Hepatocyte (in vitro differentiated cells): Measurements from ENCODE around the gene VAV2. TPM values are rescaled to one million over a fixed set of nuclear protein-coding genes. Genes with fewer than 3 reads are reported as not detected.

ENCODE experiments used
- DNase-seq: peaks from one replicate; pipeline ENCODE4 v3.0.0-alpha.2; 2016; ENCODE audit warnings: low spot score
- H2AFZ ChIP-seq: fragments of 200-600 bp; sonication (generic); 2 replicates; pipeline ENCODE4 v1.6.0; 2016; ENCODE audit warnings: antibody characterized with exemption, mild to moderate bottlenecking
- H3K27ac ChIP-seq: fragments of 200-600 bp; sonication (generic); 2 replicates; pipeline ENCODE4 v1.5.1; 2016; ENCODE audit warnings: mild to moderate bottlenecking
- H3K27me3 ChIP-seq: fragments of 200-600 bp; sonication (generic); 2 replicates; pipeline ENCODE4 v1.6.1; 2016
- H3K36me3 ChIP-seq: fragments of 200-600 bp; sonication (generic); replicated peaks from 2 replicates; pipeline ENCODE4 v1.5.1; 2016; ENCODE audit warnings: low read depth; ENCODE audit not compliant: insufficient read depth
- H3K4me1 ChIP-seq: fragments of 200-600 bp; sonication (generic); 2 replicates; pipeline ENCODE4 v1.5.1; 2016; ENCODE audit warnings: mild to moderate bottlenecking, moderate library complexity; ENCODE audit not compliant: insufficient read depth
- H3K4me2 ChIP-seq: fragments of 200-600 bp; sonication (generic); 2 replicates; pipeline ENCODE4 v1.6.0; 2016
- H3K4me3 ChIP-seq: fragments of 200-600 bp; sonication (generic); 2 replicates; pipeline ENCODE4 v1.5.1; 2016; ENCODE audit warnings: mild to moderate bottlenecking
- H3K79me2 ChIP-seq: fragments of 200-600 bp; sonication (generic); 2 replicates; pipeline ENCODE4 v1.6.0; 2017; ENCODE audit warnings: mild to moderate bottlenecking
- H3K9me2 ChIP-seq: fragments of 200-600 bp; sonication (generic); replicated peaks from 2 replicates; pipeline ENCODE4 v1.6.0; 2017; ENCODE audit warnings: mild to moderate bottlenecking; ENCODE audit not compliant: insufficient read depth
- H3K9me3 ChIP-seq: fragments of 200-600 bp; sonication (generic); 2 replicates; pipeline ENCODE4 v1.5.1; 2016; ENCODE audit warnings: low read depth, mild to moderate bottlenecking
- H4K20me1 ChIP-seq: fragments of 200-600 bp; sonication (generic); 2 replicates; pipeline ENCODE4 v1.6.0; 2016; ENCODE audit warnings: mild to moderate bottlenecking; ENCODE audit not compliant: insufficient read depth, poor library complexity, severe bottlenecking
- EZH2 ChIP-seq: fragments of 200-600 bp; sonication (generic); IDR thresholded peaks from 2 replicates; pipeline ENCODE4 v1.6.1; 2016; ENCODE audit warnings: antibody characterized with exemption, mild to moderate bottlenecking, borderline replicate concordance
- EZH2phosphoT487 ChIP-seq: fragments of 200-600 bp; sonication (generic); IDR thresholded peaks from one replicate; pipeline ENCODE4 v1.6.1; 2018; ENCODE audit warnings: antibody characterized with exemption, mild to moderate bottlenecking, low read depth, moderate library complexity; ENCODE audit not compliant: unreplicated experiment, severe bottlenecking
- WGBS: methylation state at CpG from one replicate; pipeline ENCODE4 v1.1.6; 2016; ENCODE audit warnings: low lambda C conversion rate; ENCODE audit errors: missing lambda C conversion rate; 5-methylcytosine and 5-hydroxymethylcytosine counted together
- polyA plus RNA-seq: library from polyadenylated mRNA; unstranded; fragments of >200 nt; fragmentation: Nextera tagmentation; extraction: Ambion mirVana; gene quantifications from 2 replicates; pipeline ENCODE4 v1.2.1, GENCODE V29; 2016
- total RNA-seq: library from RNA; depleted of rRNA; stranded (reverse); fragments of >200 nt; gene quantifications from 2 replicates; pipeline ENCODE4 v1.2.3, GENCODE V29; 2014
- TF ChIP-seq, protein P1 (sequence below): fragments of 200-600 bp; sonication (generic); IDR thresholded peaks from 2 replicates; pipeline ENCODE4 v1.5.1; 2016; ENCODE audit warnings: antibody characterized with exemption, mild to moderate bottlenecking; ENCODE audit not compliant: poor library complexity

The VAV2 gene
- total and polyA plus RNA-seq, 2 experiments from 2014 or later: 24.9 to 27.7 TPM

DNA sequence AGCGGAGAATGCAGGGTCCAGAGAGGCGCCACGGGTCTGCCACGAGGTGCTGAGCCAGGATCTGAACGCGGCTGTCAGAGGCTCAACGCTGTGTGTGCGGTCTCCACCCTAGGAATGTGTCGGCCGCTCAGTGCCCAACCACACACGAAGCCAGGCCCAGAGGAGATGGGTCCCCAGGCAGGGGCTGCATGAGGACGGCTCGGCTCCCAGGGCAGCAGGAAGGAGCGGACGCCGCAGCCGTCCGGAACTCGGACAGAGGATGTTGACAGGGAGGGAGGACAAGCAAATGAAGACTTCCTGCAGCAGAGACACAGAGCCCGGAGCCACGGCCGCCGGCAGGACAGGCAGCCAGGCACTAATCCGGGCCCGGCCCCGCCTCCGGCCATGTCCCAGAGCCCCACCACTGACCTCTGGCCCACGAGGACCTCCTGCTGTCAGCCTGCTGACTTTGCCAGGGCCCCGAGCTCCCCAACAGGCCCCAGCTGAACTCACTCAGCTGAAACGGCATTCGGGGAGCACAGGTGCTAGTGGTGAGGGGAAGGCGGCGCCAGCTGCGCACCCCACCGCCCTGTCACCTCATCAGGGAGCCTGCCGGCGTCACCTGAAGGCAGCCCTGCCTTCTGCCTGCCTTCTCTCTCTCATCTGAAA lies 12.7 kb downstream of the VAV2 start:
- H3K27me3 ChIP-seq: no peaks in the 10 kb centered on the region
- peak; percentile 46 for DNase-seq
- no peak overlapping the region for H2AFZ ChIP-seq
- H3K4me2 ChIP-seq: peak overlapping the region; percentile 63
- H3K79me2 ChIP-seq: peaks cover 100% of the 10 kb centered on the region
- H3K9me3 ChIP-seq: no peaks in the 10 kb centered on the region
- H3K36me3 ChIP-seq: no peaks in the 10 kb centered on the region
- H3K4me3 ChIP-seq: no peak overlapping the region
- TF ChIP-seq EZH2 (no peak), EZH2phosphoT487 (no peak)
- TF ChIP-seq, protein P1, sequence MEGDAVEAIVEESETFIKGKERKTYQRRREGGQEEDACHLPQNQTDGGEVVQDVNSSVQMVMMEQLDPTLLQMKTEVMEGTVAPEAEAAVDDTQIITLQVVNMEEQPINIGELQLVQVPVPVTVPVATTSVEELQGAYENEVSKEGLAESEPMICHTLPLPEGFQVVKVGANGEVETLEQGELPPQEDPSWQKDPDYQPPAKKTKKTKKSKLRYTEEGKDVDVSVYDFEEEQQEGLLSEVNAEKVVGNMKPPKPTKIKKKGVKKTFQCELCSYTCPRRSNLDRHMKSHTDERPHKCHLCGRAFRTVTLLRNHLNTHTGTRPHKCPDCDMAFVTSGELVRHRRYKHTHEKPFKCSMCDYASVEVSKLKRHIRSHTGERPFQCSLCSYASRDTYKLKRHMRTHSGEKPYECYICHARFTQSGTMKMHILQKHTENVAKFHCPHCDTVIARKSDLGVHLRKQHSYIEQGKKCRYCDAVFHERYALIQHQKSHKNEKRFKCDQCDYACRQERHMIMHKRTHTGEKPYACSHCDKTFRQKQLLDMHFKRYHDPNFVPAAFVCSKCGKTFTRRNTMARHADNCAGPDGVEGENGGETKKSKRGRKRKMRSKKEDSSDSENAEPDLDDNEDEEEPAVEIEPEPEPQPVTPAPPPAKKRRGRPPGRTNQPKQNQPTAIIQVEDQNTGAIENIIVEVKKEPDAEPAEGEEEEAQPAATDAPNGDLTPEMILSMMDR: no peak
- H3K27ac ChIP-seq: peak overlapping the region; percentile 75
- WGBS: 45% methylated on average over 34 of the region's 37 CpGs
- H3K4me1 ChIP-seq: peaks cover 42% of the 10 kb centered on the region
- peaks cover 87% of the 10 kb centered on the region for H4K20me1 ChIP-seq
- H3K9me2 ChIP-seq: no peaks in the 10 kb centered on the region

DNA sequence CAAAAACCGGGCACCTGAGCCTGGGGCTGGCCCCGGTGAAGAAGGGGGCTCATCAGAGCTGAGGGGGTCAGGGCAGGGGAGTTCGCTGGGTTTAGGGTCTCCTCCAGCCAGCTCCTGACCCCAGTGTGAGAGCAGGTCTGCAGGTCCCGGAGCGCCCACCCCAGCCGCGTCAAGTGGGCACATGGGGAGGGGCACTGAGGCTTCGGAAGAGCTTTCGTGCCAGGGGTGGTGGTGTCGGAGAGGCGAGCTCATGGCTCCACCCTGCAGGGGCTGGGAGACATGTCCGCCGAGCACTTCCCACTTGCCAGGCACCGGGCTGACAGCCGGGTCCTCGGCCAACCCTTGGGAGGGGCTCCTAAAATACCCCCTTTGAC lies 13.2 kb downstream of the VAV2 start:
- Histone ChIP-seq H3K27me3 (no peaks in the 10 kb centered on the region), H3K36me3 (no peaks in the 10 kb centered on the region), H3K9me3 (no peaks in the 10 kb centered on the region), H3K27ac (peak overlapping the region; percentile 75), H3K4me3 (no peak overlapping the region), H3K79me2 (peaks cover 100% of the 10 kb centered on the region), H3K9me2 (no peaks in the 10 kb centered on the region), H3K4me1 (peaks cover 46% of the 10 kb centered on the region), H2AFZ (no peak overlapping the region), H3K4me2 (peak overlapping the region; percentile 63), H4K20me1 (peaks cover 86% of the 10 kb centered on the region)
- no peak for DNase-seq
- WGBS: 81% methylated on average over 16 of the region's 16 CpGs
- TF ChIP-seq EZH2phosphoT487: no peak
- TF ChIP-seq, protein P1: no peak
- TF ChIP-seq EZH2: no peak

DNA sequence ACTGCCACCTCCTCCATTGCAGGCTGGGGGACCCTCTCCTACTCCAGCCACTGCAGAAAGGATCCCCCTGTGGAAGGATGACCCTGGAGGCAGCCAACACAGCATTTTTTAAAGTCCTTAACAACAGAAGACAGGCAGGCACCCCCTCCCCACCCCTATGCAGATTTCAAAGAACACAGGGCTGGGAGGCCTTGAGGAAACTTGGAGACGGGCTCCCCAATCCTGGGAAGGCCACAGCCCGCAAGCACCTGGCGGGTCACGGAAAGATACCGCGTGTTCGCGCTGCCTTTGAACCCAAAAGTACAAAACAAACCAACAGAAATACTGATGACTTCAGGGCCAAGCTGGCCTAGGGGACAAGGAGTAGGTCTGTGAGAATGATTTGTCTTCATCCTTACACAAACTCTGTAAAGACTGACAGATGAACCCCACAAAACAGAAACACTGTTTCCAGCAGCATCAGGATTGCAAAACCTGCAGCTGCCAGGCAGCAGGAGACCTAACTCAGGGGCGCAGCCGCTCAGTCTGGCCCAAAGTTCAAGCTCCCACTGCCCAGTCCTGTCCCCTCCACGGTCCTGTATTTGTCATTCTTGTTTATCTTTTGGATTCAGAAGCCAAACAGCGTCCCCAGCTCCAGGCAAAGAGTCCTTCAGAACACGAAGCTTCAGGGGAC lies 13.8 kb downstream of the VAV2 start:
- Histone ChIP-seq H3K36me3 (no peaks in the 10 kb centered on the region), H3K9me2 (no peaks in the 10 kb centered on the region), H3K27me3 (no peaks in the 10 kb centered on the region), H2AFZ (no peak overlapping the region), H4K20me1 (peaks cover 84% of the 10 kb centered on the region), H3K4me2 (peak overlapping the region; percentile 63), H3K79me2 (peaks cover 100% of the 10 kb centered on the region), H3K27ac (peak overlapping the region; percentile 75), H3K4me1 (peaks cover 52% of the 10 kb centered on the region), H3K9me3 (no peaks in the 10 kb centered on the region), H3K4me3 (no peak overlapping the region)
- TF ChIP-seq EZH2 (no peak), EZH2phosphoT487 (no peak)
- TF ChIP-seq, protein P1: no peak
- no peak for DNase-seq
- WGBS: 77% methylated on average over 13 of the region's 13 CpGs
